GM19023 (cell line): Measurements from ENCODE around the gene FANCE.

Experiments used
- ATAC-seq: cut with Tn5 transposase; IDR thresholded peaks from one replicate; pipeline ENCODE4 v1.9.1; 2021; ENCODE audit warnings: mild to moderate bottlenecking, moderate library complexity; ENCODE audit not compliant: unreplicated experiment

Gene FANCE

DNA sequence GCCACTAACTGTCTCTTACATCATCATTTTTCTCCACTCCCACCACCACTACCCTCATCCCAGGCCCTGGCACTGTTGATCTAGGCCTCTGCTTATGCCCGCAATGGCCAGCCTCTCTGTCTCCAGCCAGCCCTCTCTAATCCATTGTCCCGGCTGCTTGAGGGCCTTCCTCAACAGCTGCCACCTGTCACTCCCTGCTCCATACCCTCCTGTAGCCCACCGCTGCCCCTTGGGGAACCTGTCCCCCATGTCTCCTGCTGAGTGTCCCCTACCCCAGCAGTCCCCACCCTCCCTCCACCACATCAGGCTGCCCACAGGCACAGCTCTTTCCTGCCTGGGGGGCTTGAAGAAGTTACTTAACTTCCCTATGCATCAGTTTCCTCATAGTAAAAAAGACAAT lies 31.4 kb downstream of the FANCE start:
- ATAC-seq, result no peak

DNA sequence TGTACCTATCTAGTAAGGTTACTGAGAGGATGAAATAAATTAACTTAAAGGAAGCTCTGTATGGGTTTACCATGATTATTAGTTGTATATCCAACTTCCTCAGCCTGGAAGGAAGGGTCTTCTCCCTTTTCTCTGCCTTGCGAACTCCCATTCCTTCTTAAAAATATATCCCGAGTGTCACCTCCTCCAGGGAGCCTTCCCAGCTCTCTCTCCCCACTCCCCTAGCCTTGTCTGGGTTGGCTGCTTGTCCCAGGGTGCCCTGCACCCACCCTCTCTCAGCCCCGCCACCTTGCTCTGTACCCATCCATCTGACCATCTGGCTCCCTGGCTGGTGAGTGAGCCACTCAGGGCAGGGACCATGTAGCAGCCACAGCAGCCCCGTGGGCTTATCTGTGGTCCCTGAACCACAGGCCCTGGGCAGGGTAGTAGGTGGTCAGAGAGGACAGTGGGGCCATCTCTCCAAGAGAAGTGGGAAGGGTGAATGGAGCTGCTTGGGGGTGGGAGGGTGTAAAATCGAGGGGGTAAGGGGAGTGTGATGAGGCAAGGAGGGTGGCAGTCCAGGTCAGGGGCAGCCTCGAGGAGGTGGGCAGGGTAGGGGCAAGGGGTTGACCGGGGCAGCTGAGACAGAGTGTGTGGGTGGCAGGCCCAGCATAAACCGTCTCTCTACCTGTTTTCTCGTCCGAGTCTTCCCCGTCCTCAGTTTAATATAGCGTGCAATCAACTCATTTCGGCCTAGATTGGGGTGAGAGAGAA lies 31.9 kb downstream of the FANCE start:
- ATAC-seq, result no peak

DNA sequence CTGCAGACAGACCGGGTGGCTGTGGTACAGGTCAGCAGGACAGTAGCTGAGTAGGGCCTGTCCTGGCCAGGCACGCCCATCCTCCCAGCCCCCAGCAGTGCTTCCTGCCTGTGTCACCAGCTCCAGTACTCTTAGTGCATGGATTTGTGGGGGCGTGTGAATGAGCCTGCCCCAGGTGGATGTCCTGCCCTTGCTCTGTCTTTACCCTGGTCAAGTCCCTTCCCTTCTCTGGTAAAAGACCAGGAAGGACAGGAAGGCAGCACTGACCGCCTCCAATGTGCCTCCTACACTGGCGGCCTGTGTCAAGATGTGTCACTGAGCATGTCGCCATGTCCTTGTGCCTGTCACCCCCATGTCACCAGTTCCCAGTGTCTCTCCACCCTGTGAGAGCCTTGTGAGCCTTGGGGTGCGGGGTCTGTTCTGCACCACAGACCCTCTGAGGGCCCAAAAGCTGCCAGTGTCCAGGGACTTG lies 32.8 kb downstream of the FANCE start:
- no peak for ATAC-seq

DNA sequence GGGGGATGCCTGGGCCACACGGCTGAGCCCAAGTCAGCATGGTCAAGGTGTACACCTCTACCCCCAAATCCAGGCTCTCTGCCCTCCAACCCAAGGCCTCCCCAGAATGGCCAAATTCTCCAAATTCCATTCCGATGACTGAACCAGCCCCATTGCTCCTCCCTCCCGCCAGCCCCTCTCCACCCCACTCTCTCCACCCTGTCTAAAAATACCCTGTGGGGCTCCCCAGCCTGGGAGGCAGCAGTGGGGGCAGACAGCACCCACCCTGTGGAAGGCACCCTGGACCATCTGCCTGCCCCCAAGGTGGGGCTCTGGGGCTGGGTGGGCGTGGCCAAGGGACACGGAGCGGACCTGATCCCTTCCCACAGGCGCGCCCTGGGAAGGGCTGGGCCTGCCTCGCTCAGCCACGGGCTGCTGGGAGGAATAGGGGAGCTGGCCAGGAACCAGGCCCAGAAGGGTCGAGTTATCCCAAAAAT lies 33.3 kb downstream of the FANCE start:
- ATAC-seq, result no peak

DNA sequence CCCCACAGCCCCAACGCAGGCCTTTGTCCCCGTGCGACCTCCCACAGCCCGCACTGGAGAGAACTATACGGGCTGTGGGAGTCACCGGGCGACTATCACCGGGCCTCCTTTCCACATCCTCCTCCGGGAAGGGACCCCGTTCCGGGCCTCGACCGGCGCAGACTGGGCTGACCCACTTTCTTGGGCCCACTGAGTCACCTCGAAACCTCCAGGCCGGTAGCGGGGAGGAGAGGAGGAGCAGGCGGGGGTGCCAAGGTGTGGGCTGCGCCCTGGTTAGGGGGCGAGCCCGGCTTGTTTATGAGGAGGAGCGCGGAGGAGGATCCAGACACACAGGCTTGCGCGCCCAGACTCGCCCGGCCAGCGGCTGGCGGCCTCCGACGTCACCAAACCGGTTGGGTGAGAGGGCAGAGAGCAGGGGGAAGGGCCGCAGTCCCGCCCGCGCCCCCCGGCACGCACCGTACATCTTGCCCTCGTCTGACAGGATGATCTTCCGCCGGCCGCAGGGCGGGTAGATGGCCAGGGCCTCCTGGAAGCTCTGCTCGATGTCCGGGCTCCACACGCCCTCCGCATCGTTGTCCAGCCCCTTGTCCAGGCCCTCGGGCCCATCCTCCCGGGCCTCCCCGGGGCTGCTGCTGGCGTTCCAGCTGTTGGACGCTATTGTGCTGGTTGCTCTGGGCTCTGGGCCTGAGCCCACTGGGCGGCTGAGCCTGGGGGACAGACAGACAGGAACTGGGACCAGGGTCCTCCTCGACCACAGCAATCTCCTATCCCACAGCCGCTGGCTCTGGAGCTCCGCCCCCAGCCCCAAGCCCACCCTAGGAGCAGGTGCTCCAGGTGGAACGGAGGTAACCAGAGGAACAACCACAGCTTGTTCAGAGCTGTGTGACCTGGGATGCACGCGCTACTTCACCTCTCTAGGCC lies 34.1 kb downstream of the FANCE start:
- ATAC-seq, result no peak

DNA sequence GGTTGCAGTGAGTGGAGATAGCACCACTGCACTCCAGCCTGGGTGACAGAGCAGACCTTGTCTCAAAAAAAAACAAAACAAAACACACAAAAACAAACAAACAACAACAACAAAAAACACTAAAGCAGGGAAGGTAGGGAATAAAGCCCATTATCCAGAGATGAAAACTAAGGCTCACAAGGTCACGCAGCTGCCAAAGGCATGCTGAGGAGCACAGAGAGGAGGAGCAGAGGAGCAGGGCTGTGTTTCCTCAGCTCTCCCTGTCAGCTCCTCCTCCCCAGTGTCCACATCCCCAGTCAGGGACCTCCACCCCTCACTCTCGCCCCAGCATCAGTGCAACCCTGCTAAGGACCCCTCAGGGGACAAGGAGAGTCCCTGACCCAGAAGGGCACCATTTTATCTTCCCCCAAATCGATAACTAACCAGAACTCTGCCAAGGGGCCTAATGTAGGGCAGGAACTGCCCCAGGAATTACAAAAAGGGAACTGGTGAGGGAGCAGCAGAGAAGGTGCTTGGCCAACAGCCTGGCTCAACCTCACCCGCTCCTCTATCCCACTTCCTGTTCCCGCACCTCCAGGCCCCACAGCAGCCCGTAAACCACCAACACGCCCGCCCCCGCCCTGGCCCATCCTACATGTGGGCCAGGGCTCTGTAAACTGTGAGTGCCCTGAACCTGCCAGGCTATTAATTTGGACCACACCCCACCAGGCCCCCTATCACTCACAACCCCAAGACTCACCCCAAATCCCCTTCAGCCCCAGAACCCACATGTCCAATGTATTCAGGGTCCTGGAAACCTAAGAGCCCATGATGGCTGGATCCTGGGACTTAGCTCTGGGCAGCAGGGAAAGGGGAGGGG lies 35.7 kb downstream of the FANCE start:
- ATAC-seq, result no peak

DNA sequence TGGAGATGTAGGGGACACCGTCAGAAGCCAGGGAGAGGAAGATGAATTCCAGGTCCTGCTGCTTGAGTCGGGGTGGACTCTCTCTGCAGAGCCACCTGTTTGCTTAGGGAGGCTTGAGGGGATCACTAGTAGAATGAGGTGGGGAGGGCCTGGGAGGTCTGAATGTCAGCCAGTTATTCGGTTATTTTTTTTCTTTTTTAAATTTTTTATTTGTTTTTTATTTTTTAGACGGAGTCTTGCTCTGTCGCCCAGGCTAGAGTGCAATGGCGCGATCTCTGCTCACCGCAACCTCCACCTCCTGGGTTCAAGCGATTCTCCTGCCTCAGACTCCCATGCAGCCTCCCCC lies 36.4 kb downstream of the FANCE start:
- ATAC-seq, result no peak

DNA sequence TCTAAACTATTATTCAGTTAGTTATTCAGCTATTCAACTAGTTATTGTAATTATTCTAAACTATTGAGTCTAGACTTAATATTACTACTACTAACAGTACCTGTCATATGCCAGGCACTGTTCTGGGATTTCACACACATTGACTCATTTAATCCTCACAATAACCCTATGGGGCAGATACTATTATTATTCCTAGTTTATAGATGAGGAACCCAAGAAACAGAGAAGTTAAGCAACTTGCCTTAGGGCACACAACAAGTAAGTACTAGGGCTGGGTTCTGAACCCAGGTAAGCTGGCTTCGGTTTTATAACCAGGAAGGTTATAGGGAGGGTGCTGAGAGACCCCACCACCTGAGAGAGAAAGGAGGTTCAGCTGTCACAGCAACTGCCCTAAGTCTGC lies 36.9 kb downstream of the FANCE start:
- ATAC-seq, result no peak

DNA sequence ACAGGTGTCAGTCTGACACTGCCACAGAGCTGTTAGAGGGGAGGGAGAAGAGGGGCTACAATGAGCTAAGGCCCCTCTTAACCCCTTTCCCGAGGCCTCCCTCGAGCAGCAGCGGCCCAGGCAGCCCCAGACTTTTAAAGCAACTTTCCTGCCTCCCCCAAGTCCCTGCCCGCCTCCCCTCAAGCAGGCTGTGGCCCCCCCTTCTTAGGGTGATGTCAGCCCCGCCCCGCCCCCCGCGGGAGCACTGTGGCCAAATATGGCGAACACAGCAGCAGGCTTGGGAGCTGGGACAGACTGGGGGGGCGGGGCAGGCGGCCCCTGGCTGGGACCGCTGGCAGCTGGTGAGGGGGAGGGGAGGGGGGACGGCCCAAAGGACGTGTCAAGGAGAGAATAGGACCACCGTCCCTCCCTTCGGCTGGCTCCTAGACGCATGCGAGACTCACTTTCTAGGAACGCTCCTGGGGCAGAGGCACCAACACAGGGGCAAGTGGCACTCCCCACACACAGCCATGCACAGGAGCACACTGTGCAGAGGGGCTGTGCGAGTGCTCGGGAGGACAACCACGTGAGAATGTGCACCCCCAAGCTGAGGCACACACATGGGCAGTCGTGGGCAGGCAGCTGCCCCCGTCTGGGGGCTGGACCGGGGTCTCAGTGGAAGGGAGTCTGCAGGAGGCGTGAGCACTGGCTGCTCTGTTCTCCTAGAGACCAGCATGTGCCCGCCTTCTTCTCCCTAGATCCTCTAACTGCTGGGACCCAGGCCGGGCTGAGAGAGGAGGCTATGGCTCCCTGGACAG lies 38.1 kb downstream of the FANCE start:
- ATAC-seq, result no peak

DNA sequence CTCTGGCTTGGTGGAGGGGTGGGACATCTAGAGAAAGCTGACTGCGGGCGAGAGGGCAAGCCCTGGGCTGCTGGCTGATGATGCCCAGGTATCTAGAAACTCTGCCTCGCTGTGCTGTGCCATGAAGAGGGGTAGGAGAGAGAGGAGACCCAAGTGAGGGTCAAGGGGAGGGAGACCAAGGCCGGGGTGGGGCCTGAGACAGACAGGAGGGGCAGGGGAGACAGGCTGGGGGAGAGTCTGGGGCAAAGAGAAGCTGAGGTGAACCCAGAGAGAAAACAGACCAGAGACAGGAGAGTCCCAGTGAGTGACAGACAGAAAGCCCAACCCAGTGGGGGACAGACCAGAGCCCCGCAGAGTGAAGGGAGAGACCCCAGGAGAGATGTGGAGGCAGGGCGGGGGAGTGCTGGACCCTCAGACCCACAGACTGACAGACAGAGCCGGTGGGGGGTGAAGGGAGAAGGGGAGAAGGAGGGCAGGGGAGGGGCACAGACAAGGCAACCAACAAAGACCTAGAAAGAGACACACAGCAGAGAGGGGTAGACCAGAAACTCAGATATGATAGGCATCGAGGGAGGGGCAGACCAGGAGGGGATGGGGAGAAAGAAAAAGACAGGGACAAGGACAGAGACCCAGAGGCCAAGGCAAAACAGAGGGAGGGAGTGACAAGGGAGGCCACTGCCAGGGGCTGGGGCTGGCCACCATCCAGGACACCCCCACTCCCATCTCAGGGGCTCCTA lies 38.9 kb downstream of the FANCE start:
- no peak for ATAC-seq

DNA sequence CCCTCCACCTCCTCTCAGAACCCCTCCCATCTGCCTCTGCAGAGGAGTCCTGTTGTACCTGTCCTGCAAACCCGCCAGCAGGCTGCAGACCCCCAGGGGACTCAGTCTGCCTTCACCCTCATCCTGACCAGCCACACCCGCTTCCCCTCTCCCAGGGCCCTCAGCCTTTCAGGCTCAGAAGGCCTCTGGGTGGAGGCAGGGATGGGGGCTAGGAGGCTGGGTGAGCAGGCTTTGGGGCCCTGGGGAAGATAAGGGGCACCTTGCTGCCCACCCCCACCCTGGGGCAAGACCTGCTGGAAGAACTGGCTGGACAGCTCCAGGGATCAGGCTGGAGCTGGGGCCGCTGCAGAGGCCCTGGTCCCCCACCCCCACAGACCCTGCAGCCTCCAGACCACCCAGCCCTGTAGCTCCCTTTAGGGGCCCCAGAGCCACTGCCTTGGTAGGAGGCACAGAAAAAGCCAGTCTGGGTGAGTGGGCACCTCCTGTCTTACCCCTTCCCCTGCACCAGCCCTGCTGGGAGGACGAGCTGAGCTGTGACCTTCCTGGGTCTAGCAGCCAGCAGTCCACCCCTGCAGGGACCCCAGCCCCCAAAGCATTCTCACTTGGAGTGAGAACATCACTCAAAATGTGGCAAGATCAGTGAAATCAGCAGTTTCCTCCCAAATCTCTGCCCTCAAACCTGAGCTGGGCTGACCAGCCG lies 39.6 kb downstream of the FANCE start:
- ATAC-seq, result no peak

DNA sequence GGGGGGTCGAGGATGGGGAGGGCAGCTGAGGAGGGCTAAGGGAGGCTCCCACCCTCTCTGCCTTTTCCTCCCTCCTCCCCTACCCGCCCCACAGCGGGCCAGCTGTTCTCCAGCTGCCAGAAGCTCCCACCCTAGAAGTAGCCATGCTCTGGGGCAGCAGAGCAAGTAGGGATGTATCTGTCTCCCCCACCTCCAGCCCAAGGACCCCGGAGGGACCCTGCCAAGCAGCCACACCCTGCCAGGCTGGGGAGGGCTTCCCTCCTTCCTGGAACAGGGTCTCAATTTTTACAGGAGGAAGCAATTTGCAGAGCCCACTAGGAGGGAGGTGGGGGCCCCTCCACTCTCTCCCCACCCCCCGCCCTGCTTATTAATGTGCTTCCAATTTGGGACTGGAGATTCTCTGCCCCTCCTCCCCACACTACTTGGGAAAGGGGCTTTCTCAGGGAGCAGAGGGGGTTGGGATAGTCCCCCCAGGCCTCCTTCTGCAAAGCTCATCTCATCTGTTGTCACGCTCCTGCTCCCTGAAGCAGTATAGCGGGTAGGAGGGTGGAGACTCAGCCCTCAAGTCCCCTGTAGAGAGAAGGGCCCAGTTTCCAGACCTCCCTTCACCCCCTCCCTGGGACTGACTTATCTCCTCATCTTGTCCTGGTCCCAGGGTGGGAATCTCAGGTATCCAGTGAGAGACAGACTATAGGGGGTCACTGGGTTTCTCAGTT lies 40.3 kb downstream of the FANCE start:
- no peak for ATAC-seq

DNA sequence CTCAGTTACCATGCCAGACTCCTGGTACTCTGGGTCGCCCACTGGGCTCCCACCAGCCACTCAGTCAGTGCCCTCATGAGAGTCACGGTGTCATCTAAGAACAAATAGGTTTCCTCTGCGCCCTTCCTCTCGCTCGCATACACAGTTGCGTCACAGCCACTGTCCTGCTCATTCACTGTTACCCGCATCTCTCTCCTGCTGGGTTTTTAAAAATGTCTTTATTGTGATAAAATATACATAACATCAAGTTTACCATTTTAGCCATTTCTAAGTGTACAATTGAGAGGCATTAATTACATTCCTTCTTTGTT lies 40.8 kb downstream of the FANCE start:
- no peak for ATAC-seq

DNA sequence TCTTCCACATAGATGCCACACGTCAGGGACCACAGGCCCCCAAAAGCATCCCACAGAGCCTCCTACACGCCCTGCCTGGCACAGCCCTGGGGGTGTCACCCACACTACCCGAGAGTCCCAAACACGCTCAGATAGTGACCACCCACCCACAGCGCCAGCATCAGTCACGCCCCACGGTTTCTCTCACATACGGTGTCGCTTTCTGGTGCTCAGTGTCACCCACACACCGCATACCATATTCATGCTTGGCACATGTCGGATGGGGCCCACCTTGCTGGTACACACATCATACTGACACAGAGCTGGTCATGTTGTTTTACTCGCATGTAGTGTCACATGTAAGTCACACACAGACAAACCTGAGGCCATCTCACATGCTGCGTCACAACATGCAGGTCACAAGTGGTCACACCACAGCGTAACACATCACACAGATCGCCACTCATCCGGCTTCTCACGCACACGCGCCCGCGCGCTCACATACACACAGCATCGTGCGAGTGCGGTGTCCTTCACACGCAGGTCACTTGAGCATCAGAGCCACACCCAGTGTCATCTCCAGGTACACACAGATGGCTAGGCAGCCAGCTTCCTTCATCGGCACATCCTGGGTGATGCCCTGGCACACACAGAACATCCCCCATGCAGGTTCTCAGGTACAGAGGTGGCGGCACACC lies 41.3 kb downstream of the FANCE start:
- ATAC-seq, result no peak

DNA sequence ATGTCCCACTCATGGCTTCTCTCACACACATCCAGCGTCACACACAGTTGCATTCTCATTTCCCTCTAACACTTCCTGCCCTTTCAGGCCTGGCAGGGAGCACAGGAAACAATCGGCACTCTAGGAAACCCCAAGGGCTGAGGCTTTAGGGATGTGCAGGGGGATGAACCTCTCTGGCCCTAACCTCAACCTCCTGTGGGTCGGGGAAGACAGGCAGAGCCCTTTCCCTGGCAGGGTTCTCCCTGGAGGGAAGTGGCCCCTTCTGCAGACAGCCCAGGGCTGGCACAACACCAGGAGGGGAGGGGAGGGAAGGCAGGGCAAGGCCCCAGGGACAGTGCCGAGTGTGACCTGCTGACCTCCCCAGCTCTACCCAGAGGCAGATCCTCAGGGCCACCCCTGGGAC lies 42.0 kb downstream of the FANCE start:
- ATAC-seq, result no peak

DNA sequence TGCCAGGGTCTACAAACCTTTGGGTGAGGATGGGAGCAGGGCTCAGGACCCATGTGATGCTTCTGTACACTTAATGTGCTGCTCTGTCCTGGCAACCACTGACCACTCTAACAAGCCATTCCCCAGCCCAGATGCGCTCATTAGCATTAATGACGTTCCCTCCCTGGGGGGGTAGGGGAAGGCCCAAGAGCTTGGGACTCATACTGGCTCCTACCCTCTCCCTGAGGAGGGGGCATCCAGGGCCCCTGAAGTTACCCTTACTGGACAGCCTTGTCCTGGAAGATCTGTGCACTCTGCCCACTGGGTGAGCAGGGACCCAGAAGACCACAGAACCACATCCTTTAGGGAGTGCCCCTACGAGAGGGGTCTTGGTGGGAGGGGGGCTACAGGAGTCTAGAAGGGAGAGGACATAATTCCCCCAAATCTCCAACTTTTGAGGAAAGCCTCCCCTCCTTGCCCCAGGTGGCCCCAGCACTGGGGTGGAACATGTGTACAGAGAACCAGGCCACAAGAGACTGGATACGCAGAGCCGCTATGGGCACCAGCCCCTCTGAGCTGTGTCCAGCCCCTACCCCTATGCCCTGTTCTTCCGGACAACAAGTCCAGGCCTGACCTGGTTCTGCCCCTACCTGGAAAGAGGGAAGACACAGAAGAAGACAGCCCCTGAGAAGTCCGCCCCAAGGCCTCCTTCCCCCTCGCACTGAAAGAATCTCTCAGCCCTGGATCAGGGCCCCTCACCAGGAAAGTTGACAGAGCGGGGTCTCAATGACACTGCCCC lies 43.3 kb downstream of the FANCE start:
- ATAC-seq, result no peak
